Measurements from ENCODE around the gene CDCP2.

Gene CDCP2

GRCh38 chr1:54156201-54156600 is 3.4 kb upstream of the CDCP2 start:
- Histone ChIP-seq H2BK12ac (ENCODE audit: low read length in 2 of 2) (no peak overlapping the region), H3K9ac (ENCODE audit: low read length) (no peak overlapping the region), H3K79me1 (replicated peaks; ENCODE audit: low read length, poor library complexity, severe bottlenecking) (no peaks in the 10 kb centered on the region), H2AK5ac (ENCODE audit: low read length, severe bottlenecking) (no peak overlapping the region), H3K23ac (ENCODE audit: low read length in 2 of 2) (no peak overlapping the region), H4K91ac (ENCODE audit: low read length) (no peak overlapping the region), H3K36me3 (ENCODE audit: control insufficient read depth in 1 of 2, insufficient read depth in 2 of 2, low read depth in 1 of 2, low read length in 2 of 2) (no peaks in the 10 kb centered on the region), H3K27me3 (ENCODE audit: control insufficient read depth in 1 of 2, insufficient read depth in 1 of 2, low read length in 2 of 2) (peaks cover 10% of the 10 kb centered on the region in 2 experiments), H4K8ac (ENCODE audit: low read length) (no peak overlapping the region), H3K9me3 (ENCODE audit: control insufficient read depth, low read length) (no peaks in the 10 kb centered on the region), H3K4me3 (ENCODE audit: insufficient read depth in 1 of 2, low read depth in 1 of 2, low read length in 2 of 2) (no peak overlapping the region), H3K14ac (ENCODE audit: low read length in 2 of 2) (no peak overlapping the region), H3K4me2 (ENCODE audit: low read length, poor library complexity, severe bottlenecking) (no peak overlapping the region), H3K18ac (ENCODE audit: low read depth in 1 of 2, low read length in 2 of 2) (no peak overlapping the region), H3K4ac (ENCODE audit: low read depth in 1 of 2, low read length in 2 of 2) (no peak overlapping the region), H2BK15ac (ENCODE audit: low read depth, poor library complexity, severe bottlenecking) (no peak overlapping the region), H2BK5ac (ENCODE audit: low read depth, low read length, poor library complexity, severe bottlenecking) (no peak overlapping the region), H3K27ac (ENCODE audit: low read length, poor library complexity, severe bottlenecking) (no peak overlapping the region), H2BK120ac (ENCODE audit: low read depth, low read length) (no peak overlapping the region), H2AFZ (ENCODE audit: low read depth, low read length) (no peak overlapping the region), H3K4me1 (ENCODE audit: control insufficient read depth, insufficient read depth, low read depth, low read length) (peaks cover 12% of the 10 kb centered on the region)
- DNase-seq = no peak
- WGBS = 88% methylated on average over 3 of the region's 3 CpGs

GRCh38 chr1:54153535-54154439 is 987 bp upstream of the CDCP2 start:
- Histone ChIP-seq H3K4me2 (ENCODE audit: low read length, poor library complexity, severe bottlenecking) (no peak overlapping the region), H2BK5ac (ENCODE audit: low read depth, low read length, poor library complexity, severe bottlenecking) (no peak overlapping the region), H3K4me1 (ENCODE audit: control insufficient read depth, insufficient read depth, low read depth, low read length) (peaks cover 12% of the 10 kb centered on the region), H3K36me3 (ENCODE audit: control insufficient read depth in 1 of 2, insufficient read depth in 2 of 2, low read depth in 1 of 2, low read length in 2 of 2) (no peaks in the 10 kb centered on the region), H2AK5ac (ENCODE audit: low read length, severe bottlenecking) (no peak overlapping the region), H2AFZ (ENCODE audit: low read depth, low read length) (no peak overlapping the region), H2BK12ac (ENCODE audit: low read length in 2 of 2) (no peak overlapping the region), H3K9ac (ENCODE audit: low read length) (peak overlapping the region; percentile 33), H4K91ac (ENCODE audit: low read length) (no peak overlapping the region), H4K8ac (ENCODE audit: low read length) (no peak overlapping the region), H3K14ac (ENCODE audit: low read length in 2 of 2) (no peak overlapping the region), H3K4ac (ENCODE audit: low read depth in 1 of 2, low read length in 2 of 2) (no peak overlapping the region), H2BK15ac (ENCODE audit: low read depth, poor library complexity, severe bottlenecking) (peak overlapping the region; percentile 60), H3K18ac (ENCODE audit: low read depth in 1 of 2, low read length in 2 of 2) (peak overlapping the region in 1 of 2 experiments; percentile 11), H3K9me3 (ENCODE audit: control insufficient read depth, low read length) (no peaks in the 10 kb centered on the region), H3K27ac (ENCODE audit: low read length, poor library complexity, severe bottlenecking) (no peak overlapping the region), H3K27me3 (ENCODE audit: control insufficient read depth in 1 of 2, insufficient read depth in 1 of 2, low read length in 2 of 2) (peaks cover 0 to 4% of the 10 kb centered on the region in 2 experiments), H3K79me1 (replicated peaks; ENCODE audit: low read length, poor library complexity, severe bottlenecking) (no peaks in the 10 kb centered on the region), H3K4me3 (ENCODE audit: insufficient read depth in 1 of 2, low read depth in 1 of 2, low read length in 2 of 2) (peak overlapping the region in 1 of 2 experiments; percentile 61), H3K23ac (ENCODE audit: low read length in 2 of 2) (no peak overlapping the region), H2BK120ac (ENCODE audit: low read depth, low read length) (no peak overlapping the region)
- peak; percentile 72 for DNase-seq
- WGBS = 72% methylated on average over 19 of the region's 19 CpGs

- Histone ChIP-seq H3K27me3 (ENCODE audit: control insufficient read depth in 1 of 2, insufficient read depth in 1 of 2, low read length in 2 of 2) (peaks cover 0 to 4% of the 10 kb centered on the region in 2 experiments), H4K91ac (ENCODE audit: low read length) (no peak overlapping the region), H3K27ac (ENCODE audit: low read length, poor library complexity, severe bottlenecking) (no peak overlapping the region), H3K4me1 (ENCODE audit: control insufficient read depth, insufficient read depth, low read depth, low read length) (peaks cover 7% of the 10 kb centered on the region), H3K14ac (ENCODE audit: low read length in 2 of 2) (no peak overlapping the region), H3K4me3 (ENCODE audit: insufficient read depth in 1 of 2, low read depth in 1 of 2, low read length in 2 of 2) (no peak overlapping the region), H2AK5ac (ENCODE audit: low read length, severe bottlenecking) (no peak overlapping the region), H2BK5ac (ENCODE audit: low read depth, low read length, poor library complexity, severe bottlenecking) (no peak overlapping the region), H3K9ac (ENCODE audit: low read length) (no peak overlapping the region), H2BK15ac (ENCODE audit: low read depth, poor library complexity, severe bottlenecking) (no peak overlapping the region), H3K9me3 (ENCODE audit: control insufficient read depth, low read length) (no peaks in the 10 kb centered on the region), H3K18ac (ENCODE audit: low read depth in 1 of 2, low read length in 2 of 2) (no peak overlapping the region), H4K8ac (ENCODE audit: low read length) (no peak overlapping the region), H3K79me1 (replicated peaks; ENCODE audit: low read length, poor library complexity, severe bottlenecking) (no peaks in the 10 kb centered on the region), H2AFZ (ENCODE audit: low read depth, low read length) (no peak overlapping the region), H3K36me3 (ENCODE audit: control insufficient read depth in 1 of 2, insufficient read depth in 2 of 2, low read depth in 1 of 2, low read length in 2 of 2) (no peaks in the 10 kb centered on the region), H3K23ac (ENCODE audit: low read length in 2 of 2) (no peak overlapping the region), H2BK120ac (ENCODE audit: low read depth, low read length) (no peak overlapping the region), H3K4ac (ENCODE audit: low read depth in 1 of 2, low read length in 2 of 2) (no peak overlapping the region), H3K4me2 (ENCODE audit: low read length, poor library complexity, severe bottlenecking) (no peak overlapping the region), H2BK12ac (ENCODE audit: low read length in 2 of 2) (no peak overlapping the region)
- no peak for DNase-seq
- 82% methylated on average over 5 of the region's 5 CpGs for WGBS
Observed at GRCh38 chr1:54151013-54151412, 1.8 kb downstream of the CDCP2 start.

GRCh38 chr1:54149734-54150133 is 3.1 kb downstream of the CDCP2 start:
- no peak overlapping the region for H3K9ac ChIP-seq (ENCODE audit: low read length)
- H3K4me1 ChIP-seq (ENCODE audit: control insufficient read depth, insufficient read depth, low read depth, low read length) = peaks cover 7% of the 10 kb centered on the region
- no peak overlapping the region for H4K8ac ChIP-seq (ENCODE audit: low read length)
- H2AK5ac ChIP-seq (ENCODE audit: low read length, severe bottlenecking) = no peak overlapping the region
- no peak overlapping the region for H2BK5ac ChIP-seq (ENCODE audit: low read depth, low read length, poor library complexity, severe bottlenecking)
- WGBS = 97% methylated on average over 2 of the region's 3 CpGs
- H3K27ac ChIP-seq (ENCODE audit: low read length, poor library complexity, severe bottlenecking) = no peak overlapping the region
- no peak overlapping the region for H3K18ac ChIP-seq (ENCODE audit: low read depth in 1 of 2, low read length in 2 of 2)
- no peak overlapping the region for H3K4me3 ChIP-seq (ENCODE audit: insufficient read depth in 1 of 2, low read depth in 1 of 2, low read length in 2 of 2)
- no peaks in the 10 kb centered on the region for H3K79me1 ChIP-seq (replicated peaks; ENCODE audit: low read length, poor library complexity, severe bottlenecking)
- no peaks in the 10 kb centered on the region for H3K36me3 ChIP-seq (ENCODE audit: control insufficient read depth in 1 of 2, insufficient read depth in 2 of 2, low read depth in 1 of 2, low read length in 2 of 2)
- H3K4ac ChIP-seq (ENCODE audit: low read depth in 1 of 2, low read length in 2 of 2) = no peak overlapping the region
- no peak overlapping the region for H2BK120ac ChIP-seq (ENCODE audit: low read depth, low read length)
- H3K4me2 ChIP-seq (ENCODE audit: low read length, poor library complexity, severe bottlenecking) = no peak overlapping the region
- no peak overlapping the region for H3K23ac ChIP-seq (ENCODE audit: low read length in 2 of 2)
- no peak overlapping the region for H3K14ac ChIP-seq (ENCODE audit: low read length in 2 of 2)
- H3K27me3 ChIP-seq (ENCODE audit: control insufficient read depth in 1 of 2, insufficient read depth in 1 of 2, low read length in 2 of 2) = peaks cover 0 to 4% of the 10 kb centered on the region in 2 experiments
- H2AFZ ChIP-seq (ENCODE audit: low read depth, low read length) = no peak overlapping the region
- no peak for DNase-seq
- H3K9me3 ChIP-seq (ENCODE audit: control insufficient read depth, low read length) = no peaks in the 10 kb centered on the region
- no peak overlapping the region for H4K91ac ChIP-seq (ENCODE audit: low read length)
- H2BK12ac ChIP-seq (ENCODE audit: low read length in 2 of 2) = no peak overlapping the region
- H2BK15ac ChIP-seq (ENCODE audit: low read depth, poor library complexity, severe bottlenecking) = no peak overlapping the region
